C1 segment of cervical spinal cord (tissue), 14 donors: Measurements from ENCODE around the gene CTU2.

Experiments used
- DNase-seq, 14 donors: peaks; one replicate each; lab custom pipeline; 2025; lab: John Stamatoyannopoulos, UW

Gene CTU2

DNA sequence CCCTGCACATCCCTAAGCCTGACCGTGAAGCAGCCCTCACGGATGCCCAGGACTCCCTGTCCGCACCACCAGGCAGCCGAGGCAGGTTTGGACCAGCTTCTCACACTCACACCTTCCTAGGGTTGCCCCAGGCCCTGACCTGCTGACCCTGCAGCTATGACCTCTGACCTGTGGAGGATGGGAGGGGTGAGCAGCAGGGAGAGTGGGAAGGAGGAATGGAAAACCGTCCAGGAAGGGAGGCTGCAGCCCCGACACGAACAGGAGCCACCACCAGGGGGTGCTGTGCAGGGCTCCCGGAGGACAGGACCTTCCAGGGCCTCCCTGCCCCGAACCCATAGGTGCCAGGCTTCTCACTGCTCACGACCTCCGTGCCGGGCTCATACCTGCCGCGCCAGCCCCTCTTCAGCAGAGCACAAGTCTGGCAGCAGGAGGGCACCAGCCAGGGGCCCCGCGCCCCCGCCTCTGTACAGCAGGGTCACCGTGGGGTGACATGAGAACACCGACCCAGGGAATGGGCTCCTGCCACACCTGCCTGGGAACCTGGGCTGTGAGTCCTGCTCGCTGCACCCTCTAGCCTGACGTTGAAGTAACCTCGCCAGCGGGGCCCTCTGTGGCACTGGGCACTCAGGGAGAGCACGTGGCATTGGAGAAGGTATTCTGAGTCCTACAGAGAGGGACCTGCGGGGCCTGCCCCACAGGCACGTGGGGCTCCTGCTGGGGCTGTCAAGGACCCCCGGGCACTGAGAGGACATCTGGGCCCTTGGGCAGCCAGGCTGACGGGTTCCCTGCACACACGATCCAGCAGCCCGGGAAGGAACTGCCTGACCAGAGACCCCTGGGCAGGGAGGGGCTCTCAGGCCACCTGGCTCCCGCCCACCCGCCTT is 37.6 kb downstream of the CTU2 start:
- DNase-seq, result peak in 12 of 14 donors; percentile 5 to 74 (median 42)

DNA sequence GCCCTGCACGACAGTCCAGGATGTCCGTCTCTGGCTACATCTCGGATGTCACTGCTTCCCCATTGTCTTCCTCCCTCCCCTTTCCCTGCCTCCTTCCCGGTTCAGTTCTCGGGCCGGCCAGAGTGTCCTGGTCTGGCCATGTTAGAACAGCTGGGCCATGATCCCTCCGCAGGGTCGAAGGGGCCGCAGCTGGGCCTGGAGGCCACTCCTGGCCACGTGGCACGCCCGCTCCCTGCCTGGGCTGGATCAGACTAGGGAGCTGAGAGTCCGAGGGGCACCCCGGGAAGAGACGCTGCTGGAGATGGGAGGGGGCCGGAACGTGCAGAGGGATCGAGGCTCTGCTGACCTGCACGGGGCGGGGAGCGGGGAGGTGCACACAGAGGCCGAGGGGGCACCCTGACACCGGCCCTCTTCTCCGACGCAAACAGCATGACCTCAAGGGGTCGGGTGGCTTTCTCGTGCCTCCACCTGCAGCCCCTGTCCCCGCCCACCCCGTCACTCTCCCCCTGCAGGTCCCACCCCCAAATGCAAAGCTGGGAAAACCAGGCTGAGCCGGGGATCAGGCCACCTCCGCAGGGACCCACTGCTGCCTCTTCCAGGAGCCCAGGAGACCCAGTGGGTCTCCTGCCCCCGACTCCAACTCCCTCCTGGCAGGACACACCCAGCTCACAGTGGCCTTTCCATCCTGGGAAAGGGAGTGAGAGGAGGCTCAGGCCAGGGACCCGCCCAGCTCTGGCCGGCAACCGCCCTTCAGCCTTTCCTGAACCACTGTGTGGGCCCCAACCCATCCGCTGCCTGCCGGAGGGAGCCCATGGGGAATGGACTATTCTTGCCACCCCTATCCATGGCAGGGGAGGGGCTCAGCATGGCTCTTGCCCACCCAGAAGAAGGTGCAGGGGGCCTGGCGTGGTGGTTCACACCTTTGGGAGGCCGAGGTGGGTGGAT is 38.5 kb downstream of the CTU2 start:
- DNase-seq, result no peak

DNA sequence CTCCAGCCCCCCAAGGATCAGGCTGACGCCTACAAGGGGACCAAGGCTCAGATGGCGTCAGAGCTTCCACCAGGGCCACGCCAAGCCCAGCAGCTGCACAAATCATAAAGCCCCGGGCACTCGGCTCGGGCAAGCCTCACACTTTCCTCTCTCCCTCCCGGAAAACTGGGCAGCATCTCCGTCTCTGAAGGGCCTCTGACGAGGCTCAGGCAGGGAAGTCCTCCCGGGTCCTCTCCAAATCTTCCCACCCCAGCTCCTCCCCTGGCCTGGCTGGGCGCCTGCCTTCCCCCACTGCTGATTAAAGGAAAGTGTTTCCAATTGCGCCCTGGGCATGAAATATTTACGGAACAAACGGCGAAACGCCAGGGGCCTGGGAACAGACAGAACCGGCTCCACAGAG is 40.2 kb downstream of the CTU2 start:
- no peak for DNase-seq

DNA sequence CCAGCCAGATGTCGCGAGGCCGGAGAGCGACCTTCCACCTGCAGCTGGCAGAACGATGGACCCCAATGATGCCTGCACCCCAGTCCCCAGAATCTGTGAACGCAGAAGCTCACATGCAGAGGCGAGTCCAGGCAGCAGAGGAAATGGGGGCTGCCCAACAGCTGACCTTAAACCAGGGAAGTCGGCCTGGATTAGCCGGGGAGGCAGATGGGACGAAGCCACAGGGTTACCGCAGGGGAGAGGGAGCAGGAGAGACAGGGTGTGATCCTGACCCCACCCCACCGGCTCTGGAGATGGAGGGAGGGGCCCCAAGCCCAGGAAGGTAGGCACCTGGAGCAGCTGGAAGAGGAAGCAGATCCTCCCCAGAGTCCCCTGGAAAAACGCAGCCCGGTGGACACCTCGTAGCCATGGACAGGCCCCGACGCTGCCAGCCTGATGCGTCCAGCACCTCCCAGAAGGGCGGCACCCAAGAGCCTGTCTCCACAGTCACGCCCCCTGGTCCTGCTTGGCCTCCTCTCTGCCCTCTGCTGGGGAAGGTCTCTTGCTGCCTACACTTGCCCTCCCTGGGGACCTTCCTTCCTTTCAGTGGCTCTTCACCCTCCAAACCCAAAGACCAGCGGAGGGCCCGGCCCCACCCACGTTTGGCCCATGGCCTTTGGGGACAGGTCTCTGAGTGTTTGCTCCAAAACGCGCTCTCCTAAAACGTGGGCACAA is 41.4 kb downstream of the CTU2 start:
- no peak for DNase-seq

DNA sequence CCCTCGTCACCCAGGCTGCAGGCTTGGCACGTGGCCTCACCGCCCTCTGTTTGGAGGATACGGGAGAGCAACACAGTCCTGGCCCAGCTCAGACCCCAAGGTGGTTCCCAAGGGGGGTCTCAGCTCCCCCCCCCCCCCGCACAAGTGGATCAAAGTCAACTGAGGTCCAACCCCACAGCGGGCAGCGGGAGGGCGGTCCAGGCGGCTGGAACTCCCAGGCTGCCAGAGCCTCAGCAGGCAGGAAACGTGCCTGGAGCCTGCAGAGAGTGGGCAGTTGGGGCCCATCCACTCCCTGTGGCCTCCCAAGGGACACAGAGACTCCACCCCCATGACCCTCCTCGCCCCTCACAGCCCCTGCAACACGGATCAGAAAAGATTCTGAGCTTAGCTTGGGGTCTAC is 42.1 kb downstream of the CTU2 start:
- DNase-seq, result no peak

DNA sequence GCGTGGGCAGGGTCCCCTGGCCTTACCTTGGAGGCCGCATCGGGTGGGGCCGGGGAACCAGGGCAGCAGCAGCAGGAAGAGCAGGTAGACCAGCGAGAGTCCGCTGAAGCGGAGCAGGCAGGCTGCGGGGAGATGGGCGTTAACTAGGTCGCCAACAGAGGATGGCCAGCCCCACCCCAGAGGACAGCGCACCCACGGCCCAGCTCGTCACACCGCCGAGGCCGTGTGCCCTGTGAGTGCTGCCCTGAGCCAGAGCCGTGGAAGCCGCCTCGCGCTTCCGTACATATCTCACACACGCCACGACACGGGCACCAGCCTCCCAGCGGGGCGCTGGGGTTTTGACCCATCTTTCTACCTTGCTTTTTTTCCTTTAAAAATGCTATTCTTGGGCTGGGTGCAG is 43.1 kb downstream of the CTU2 start:
- no peak for DNase-seq

DNA sequence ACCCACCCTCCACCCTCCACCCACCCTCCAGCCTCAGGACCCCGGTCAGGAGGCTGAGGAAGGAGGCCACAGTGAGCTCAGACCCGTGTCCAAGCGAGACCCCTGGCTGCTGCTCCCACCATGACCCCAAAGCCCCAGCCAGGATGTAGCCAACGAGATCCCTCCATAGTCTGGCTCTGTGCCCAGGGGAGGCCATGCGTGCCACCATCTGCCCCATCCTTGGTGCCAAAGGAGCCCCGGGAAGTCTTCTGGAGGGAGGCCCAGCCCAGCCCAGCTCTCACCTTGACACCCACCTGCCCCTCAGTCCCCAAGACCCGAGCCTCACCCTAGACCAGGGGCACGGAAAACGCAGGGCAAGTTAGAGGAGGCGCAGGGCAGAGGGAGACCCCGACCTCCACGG is 44.6 kb downstream of the CTU2 start:
- DNase-seq, result no peak

DNA sequence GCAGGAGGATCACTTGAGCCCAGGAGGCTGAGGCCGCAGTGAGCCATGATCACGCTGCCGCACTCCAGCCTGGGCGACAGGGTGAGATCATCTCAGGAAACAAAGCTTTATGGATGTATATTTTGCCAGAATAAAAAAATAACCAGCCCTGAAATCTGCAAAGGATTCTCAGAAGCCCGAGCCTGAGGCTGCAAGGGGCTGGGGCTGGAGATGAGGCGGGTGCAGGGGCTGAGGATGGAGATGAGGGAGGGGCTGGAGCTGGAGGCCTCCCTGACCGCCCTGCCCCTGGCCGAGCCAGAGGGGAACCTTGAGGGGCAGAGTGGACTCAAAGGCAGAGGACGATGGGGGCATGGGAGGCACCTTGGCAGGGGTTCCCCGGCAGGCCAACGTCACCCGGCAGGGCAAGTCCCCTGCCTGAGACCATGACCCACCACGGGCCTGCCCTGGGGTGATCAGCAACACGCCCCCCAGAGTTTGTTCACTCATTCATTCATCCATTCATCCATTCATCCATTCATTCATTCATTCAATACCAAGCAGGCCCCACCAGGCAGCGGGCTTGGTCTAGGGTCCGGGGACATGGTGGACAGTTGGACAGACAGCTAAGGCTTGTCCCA is 46.2 kb downstream of the CTU2 start:
- DNase-seq, result no peak

DNA sequence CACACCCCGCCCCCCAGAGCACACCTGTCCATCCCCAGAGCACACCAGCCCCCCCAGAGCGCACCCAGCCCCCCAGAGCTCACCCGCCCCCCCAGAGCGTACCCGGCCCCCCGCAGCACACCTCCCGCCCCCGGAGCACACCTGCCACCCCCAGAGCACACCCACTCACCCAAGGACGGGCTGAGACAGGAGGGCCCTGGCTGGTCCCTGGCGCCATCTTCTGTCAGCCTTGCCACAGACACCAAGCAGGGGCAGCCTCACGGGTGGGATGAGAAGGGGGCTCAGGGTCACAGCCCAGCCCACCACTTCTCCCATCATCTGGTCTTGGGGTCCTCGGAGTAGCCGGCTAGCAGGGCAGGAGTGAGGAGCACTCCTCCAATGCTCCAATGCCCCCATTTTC is 46.9 kb downstream of the CTU2 start:
- DNase-seq, result no peak

DNA sequence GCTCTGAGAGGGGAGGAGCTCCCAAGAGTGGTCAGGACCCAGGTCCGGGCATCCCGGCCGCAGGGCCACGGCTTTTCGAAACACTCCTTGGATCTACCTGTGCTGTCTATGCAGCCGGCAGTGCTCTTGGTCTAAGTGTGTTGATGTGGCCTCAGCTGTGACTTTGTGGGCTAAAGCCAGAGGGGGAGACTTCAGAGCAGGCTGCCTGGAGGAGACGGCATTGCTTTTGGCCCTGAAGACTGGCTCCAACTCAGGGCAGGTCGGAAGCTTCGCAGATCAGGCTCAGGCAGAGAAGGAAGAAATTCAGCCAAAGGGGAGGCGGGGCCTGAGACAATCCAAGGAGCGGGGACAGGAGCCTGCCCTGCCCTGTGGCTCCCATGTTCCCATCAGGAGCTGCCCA is 47.3 kb downstream of the CTU2 start:
- no peak for DNase-seq

DNA sequence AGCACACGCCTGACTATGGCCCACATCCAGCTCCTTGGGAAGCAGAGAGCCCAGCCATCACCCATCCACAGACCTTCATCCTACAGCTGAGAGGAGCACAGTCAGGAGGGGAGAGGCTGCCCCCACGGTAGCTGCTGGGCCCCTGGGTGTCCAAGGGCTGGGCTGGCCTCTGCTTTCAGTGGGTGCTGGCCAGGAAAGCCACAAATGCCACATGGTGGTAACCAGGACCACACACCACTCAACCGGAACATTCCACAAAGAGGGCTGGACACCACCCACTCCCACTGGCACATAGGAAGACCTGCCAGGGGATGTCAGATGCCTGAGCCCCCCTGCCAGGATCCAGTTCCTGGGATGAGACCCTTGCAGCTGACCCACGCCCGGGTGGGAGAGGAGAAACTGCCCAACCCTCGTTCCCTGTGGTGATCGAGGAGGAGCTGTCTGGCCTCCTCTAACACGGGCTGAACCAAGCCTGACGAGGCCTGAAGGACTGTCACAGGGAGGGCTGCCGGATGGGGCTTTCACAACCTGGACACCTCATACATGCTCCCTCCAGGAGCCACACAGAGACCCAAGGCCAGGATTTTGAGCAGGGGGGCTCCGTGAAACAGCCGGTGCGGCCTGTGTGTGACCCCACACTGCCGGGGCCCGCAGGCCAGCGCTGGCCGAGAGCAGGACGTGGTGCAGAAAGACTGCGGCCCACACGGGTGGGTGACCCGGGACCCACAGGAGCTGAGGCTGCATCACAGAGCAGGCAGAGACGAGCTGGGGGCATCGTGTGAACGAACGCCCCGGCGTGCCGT is 48.0 kb downstream of the CTU2 start:
- no peak for DNase-seq

DNA sequence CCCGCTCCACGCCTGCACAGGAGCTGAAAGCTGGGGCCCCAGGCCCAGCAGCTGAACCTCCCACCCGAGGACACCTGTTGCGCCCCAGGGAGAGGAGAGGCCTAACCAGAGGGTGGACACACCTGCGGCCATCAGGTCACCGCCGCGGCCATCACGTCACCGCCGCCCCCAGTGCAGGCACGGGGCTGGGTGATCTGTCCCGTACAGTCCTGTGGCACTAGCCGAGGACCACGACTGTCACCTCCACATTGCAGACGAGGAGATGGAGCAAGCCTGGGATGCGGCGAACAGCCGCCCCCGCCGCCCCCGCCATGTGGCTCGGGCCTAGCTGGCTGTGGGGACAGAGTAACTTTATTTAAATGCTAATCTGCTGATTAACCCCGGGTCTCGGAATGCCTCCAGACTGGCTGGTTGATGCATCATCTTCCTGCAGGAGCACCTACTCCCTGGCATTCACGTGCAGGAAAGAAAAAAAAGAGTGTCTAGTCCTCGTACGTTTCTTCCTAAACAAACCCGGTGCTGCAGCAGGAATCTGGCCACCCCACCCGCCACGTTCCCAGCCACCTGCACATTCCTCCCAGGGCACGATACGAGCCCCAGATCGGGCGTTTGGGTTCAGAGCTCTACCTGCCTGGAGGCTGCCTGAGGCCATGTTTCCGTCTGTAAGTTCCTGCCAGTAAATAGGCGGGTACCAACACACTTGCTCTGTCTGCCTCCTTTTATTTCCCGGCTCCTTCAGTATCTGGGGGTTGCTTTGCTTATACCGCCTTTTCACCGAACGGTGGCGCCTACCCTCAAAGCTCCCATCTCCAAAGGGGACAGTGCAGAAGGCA is 48.8 kb downstream of the CTU2 start:
- no peak for DNase-seq

DNA sequence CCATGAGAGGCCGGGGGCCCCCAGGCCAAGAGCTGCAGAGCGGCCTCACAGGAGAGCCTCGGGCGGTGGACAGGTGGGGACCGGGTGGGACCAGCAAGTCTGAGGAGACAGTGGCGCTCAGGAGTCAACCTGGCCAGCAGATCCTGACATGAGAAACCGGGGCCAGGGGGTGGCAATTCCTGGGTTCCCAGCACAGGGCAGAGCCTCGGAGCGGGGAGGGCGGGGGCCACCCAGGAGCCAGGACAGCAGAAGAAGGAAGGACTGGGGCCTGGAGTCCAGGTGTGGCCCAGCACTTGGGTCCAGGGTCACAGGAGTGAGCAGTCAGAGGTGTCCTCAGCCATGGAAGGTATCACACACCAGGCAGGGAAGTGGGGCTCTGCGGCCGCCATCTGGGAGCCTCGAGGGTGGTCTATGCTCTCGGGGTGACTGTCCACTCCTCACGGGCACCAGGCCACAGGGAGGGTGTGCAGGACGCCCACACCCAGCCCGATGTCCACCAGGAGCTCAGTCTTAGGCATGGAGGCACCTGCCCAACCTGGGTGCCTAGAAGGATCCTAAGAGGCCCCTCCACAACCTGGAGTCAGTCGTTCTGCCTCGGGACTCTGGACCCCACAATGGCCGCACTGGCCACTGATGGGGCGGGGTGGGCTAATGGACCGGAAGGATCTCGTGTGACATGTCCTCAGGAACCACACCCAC is 49.6 kb downstream of the CTU2 start:
- peak in 1 of 14 donors; percentile 15 for DNase-seq

DNA sequence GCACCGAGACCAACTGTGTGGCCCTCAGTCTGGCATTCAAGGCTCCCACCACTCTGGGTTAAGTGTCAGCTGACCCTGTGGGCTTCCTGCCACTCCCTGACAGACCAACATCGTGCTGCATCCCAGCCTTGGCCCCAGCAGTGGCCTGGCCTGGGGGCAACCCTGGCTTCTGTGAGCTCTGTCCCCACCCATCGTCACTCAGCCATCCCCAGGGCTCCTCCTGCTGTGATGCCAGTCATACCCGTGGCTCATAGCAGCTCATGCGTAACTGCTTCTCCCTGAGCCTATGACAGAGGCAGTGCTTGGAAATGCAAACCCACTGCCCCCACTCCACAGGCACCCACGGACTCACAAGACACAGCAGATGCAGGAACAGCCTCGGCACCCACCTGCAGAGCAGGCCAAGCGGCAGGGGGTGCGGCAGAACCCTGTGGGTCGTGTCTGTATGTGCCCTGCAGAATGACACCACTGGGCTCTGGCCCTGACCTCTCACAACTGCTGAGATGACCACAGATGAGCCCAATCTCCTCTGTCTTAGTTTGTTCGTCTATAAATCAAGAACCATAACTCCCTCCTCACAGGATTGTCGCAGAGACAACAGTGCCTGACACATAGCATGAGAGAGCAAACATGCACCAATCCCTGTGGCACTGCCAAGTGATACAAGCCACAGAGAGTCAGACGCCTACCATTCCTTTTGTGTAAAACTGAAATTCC is 52.1 kb downstream of the CTU2 start:
- DNase-seq, result no peak

DNA sequence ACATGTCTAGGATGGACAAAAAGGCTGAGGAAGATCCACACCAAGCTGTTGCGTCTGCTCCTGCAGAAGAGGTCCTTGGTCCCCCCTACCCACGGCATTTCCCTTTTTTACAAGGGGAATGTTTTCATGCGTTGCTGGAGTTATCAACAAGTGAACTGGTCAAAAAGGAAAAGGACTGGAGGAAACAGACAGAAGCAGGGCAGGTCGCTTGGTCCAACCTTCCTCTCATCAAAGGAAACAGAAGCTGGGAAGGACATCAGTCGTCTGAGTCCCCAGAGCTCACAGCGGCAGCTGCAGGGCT is 52.6 kb downstream of the CTU2 start:
- DNase-seq, result no peak

DNA sequence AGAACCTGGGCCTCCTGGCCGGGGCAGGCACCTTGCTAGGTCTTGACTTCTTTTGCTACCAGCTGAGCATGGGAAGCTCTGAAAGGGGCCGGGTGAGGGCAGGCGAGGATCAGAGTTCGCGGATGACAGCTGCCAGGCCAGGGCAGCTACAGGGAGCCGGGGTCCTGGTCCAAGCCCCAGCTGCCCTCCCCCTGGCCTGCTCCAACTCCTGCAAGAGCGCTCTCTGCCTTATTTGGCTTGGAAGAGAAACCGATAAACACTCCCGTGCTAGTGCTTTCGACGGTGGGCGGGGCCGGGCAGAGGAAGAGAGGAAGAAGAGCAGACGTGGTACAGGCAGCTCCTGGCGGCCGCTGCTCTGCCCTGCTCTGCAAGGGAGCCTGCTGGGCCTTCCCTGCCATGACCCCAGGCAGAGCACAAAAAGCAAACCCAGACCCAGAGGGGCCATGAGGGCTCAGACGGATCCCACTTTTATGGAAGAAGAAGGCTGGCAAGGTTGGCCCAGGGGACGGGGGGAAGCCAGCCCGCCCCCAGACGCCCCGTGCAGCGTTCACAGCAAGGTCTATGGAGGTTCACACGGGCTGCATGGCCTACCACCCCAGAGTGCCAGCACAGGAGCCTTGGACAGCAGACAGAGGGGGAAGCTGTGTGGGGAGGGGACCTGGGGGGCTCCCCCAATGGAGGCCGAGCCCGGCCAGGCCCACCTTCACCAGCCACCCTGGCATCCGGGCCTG is 53.1 kb downstream of the CTU2 start:
- DNase-seq, result no peak

DNA sequence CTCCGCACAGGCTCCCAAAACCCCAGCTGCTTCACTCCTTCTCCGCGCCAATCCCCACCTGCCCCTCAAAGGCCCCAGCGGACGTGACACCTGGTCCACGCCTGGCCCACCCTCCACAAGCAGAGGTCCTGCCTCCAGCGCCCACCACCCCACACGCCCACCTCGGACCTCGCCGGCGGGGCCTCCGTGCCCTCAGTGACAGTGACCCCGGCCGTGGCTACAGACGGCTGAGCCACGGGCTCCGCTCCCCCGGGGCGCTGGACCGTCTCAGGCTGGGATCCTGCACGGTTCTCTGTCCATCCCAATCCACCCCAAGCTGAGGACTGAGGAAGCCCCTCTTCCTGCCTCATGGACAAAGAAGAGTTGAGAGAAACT is 53.7 kb downstream of the CTU2 start:
- DNase-seq, result no peak
